OCI-LY3 (cell line): ENCODE data around the gene COL13A1.

ENCODE experiments used
- H2AFZ ChIP-seq: fragments of 200-600, 300-600 bp; shearing (Covaris generic); 2 replicates; pipeline ENCODE4 v1.6.0; 2014; ENCODE audit warnings: antibody characterized with exemption, low read depth, low read length
- H3K27ac ChIP-seq: fragments of 200-600, 300-600 bp; sonication (generic); 2 replicates; pipeline ENCODE4 v1.5.1; 2014; ENCODE audit warnings: mild to moderate bottlenecking, low read length, moderate library complexity, mixed read lengths
- H3K27me3 ChIP-seq: fragments of 200-600, 300-600 bp; sonication (generic); 2 replicates; pipeline ENCODE4 v1.6.1; 2014; ENCODE audit warnings: low read depth, low read length, mixed read lengths
- H3K36me3 ChIP-seq: fragments of 200-600, 300-600 bp; sonication (generic); replicated peaks from 2 replicates; pipeline ENCODE3; 2014; ENCODE audit warnings: low read depth, low read length, mixed read lengths
- H3K4me1 ChIP-seq: fragments of 300-600, 200-600 bp; sonication (generic); 2 replicates; pipeline ENCODE4 v1.6.1; 2014; ENCODE audit warnings: low read length, mixed read lengths
- H3K4me2 ChIP-seq: fragments of 200-600, 300-600 bp; sonication (generic); 2 replicates; pipeline ENCODE4 v1.6.1; 2014; ENCODE audit warnings: low read length, mixed read lengths
- H3K4me3 ChIP-seq: fragments of 300-600, 200-600 bp; sonication (generic); 2 replicates; pipeline ENCODE4 v1.5.1; 2014; ENCODE audit warnings: antibody characterized with exemption, mild to moderate bottlenecking, low read length, moderate library complexity
- H3K79me2 ChIP-seq: fragments of 300-600, 200-600 bp; shearing (Covaris generic); 2 replicates; pipeline ENCODE4 v1.6.1; 2014; ENCODE audit warnings: mild to moderate bottlenecking, low read length, mixed read lengths
- H3K9ac ChIP-seq: fragments of 300-600, 200-600 bp; shearing (Covaris generic); 2 replicates; pipeline ENCODE4 v1.6.0; 2014; ENCODE audit warnings: mild to moderate bottlenecking, low read length, moderate library complexity
- H3K9me3 ChIP-seq: fragments of 200-600, 300-600 bp; shearing (Covaris generic); 2 replicates; pipeline ENCODE4 v1.6.1; 2014; ENCODE audit warnings: low read length, mixed read lengths; ENCODE audit not compliant: insufficient read depth
- H4K20me1 ChIP-seq: fragments of 200-600, 300-600 bp; sonication (generic); 2 replicates; pipeline ENCODE4 v1.6.1; 2016; ENCODE audit warnings: low read length, mixed read lengths; ENCODE audit not compliant: insufficient read depth
- EZH2phosphoT487 ChIP-seq: fragments of 200-600 bp; shearing (Covaris generic); IDR thresholded peaks from 2 replicates; pipeline ENCODE4 v1.6.1; 2018; ENCODE audit warnings: antibody characterized with exemption, mixed run types, low read depth
- TF ChIP-seq, protein P1 (sequence below): fragments of 200-600, 300-600 bp; sonication (generic); IDR thresholded peaks from 2 replicates; pipeline ENCODE4 v1.5.1; 2014; ENCODE audit warnings: antibody characterized with exemption, low read length, low read depth

COL13A1 gene

DNA sequence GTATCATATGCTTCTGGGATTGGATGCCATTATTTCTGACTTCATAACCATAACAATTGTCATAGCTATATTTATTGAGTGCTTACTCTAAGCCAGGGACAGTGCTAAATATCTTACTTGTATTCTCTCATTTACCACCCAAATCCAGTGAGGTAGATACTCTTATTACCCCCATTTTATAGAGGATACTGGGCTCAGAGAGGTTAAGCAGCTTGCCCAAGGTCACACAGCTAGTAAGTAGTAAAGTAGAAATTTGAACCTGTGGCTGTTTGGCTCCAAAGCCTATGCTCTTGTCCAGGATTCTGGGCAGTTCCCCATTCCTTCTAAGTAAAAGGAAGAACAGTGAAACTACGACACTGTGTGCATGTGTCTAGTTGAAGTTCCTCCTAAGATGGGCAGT is 56.5 kb downstream of the COL13A1 start:
- H3K36me3 ChIP-seq: no peaks in the 10 kb centered on the region
- H3K4me3 ChIP-seq: no peak overlapping the region
- H2AFZ ChIP-seq: no peak overlapping the region
- no peak overlapping the region for H3K9ac ChIP-seq
- no peak overlapping the region for H3K27ac ChIP-seq
- no peaks in the 10 kb centered on the region for H3K4me1 ChIP-seq
- H3K4me2 ChIP-seq: no peak overlapping the region
- H3K79me2 ChIP-seq: no peaks in the 10 kb centered on the region
- TF ChIP-seq, protein P1, sequence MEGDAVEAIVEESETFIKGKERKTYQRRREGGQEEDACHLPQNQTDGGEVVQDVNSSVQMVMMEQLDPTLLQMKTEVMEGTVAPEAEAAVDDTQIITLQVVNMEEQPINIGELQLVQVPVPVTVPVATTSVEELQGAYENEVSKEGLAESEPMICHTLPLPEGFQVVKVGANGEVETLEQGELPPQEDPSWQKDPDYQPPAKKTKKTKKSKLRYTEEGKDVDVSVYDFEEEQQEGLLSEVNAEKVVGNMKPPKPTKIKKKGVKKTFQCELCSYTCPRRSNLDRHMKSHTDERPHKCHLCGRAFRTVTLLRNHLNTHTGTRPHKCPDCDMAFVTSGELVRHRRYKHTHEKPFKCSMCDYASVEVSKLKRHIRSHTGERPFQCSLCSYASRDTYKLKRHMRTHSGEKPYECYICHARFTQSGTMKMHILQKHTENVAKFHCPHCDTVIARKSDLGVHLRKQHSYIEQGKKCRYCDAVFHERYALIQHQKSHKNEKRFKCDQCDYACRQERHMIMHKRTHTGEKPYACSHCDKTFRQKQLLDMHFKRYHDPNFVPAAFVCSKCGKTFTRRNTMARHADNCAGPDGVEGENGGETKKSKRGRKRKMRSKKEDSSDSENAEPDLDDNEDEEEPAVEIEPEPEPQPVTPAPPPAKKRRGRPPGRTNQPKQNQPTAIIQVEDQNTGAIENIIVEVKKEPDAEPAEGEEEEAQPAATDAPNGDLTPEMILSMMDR: no peak
- TF ChIP-seq EZH2phosphoT487: no peak
- H4K20me1 ChIP-seq: no peaks in the 10 kb centered on the region
- H3K27me3 ChIP-seq: no peaks in the 10 kb centered on the region
- H3K9me3 ChIP-seq: no peaks in the 10 kb centered on the region

DNA sequence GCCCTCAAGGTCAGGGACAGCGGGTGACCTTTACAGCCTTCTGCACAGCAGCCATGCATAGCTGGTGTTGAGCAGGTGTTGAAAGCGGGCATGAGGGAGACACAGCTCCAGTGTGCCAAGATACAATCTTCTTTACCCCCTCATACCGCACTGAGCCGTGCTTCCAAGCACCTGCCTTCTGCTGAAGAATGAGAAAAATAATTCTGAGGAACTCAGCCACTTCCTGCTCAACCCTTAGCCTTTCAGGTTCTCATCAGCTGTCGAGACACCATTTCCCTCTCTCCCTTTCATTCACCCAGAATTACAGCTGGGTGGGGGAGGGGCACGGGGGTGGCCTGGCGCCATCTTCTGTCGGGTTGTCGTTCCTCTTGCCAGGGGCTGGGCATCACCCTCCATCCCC is 58.6 kb downstream of the COL13A1 start:
- H3K27ac ChIP-seq: no peak overlapping the region
- H3K4me2 ChIP-seq: no peak overlapping the region
- TF ChIP-seq, protein P1: no peak
- TF ChIP-seq EZH2phosphoT487: no peak
- H3K9me3 ChIP-seq: no peaks in the 10 kb centered on the region
- no peak overlapping the region for H3K4me3 ChIP-seq
- no peaks in the 10 kb centered on the region for H3K79me2 ChIP-seq
- H2AFZ ChIP-seq: no peak overlapping the region
- no peak overlapping the region for H3K9ac ChIP-seq
- no peaks in the 10 kb centered on the region for H4K20me1 ChIP-seq
- H3K4me1 ChIP-seq: no peaks in the 10 kb centered on the region
- no peaks in the 10 kb centered on the region for H3K36me3 ChIP-seq
- no peaks in the 10 kb centered on the region for H3K27me3 ChIP-seq

DNA sequence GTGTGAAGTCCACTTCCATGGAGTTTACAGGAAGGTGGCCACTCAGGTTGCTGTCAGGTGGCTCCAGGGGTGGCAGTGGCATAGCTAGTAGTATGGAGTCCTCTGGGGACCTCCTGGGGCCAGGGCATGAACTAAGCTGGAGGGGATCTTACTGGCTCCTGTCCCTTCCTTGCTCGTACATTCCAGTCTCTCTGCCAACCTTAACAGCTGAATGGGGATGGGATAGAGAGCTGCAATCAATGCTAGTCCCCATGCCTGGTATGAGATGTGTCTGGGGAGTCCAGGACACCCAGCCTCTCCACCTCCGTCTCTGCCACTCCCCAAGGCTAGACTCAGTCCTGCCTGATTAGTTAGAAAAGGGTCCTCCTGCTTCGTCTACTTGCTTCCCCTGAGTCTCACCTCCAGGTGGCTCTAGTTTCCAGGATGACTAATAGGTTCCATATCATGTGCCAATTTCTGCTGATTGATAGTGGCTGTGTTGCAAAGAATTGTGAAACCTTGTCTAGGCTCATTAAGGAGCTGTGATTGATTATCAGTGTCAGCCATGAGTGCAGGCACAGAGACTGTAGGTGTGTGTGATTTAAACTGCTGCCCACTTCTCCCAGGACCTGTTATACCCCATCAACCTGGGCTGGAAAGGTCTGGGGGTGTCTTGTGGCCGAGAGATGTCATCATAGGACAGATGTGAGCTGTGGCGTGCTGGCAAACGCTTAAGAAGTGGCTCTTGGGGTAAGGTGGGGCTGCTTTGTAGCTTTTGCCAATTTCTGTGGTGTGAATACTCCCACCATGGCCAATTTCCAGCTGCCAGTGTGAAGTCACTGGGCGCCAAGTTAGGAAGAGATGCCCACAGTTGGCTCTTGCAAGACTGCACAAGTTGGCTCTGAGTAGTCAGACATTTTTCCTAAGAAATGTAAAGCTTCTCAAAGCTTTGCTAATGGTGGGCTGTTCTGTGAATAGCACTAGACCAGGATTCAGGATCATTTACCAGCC is 59.8 kb downstream of the COL13A1 start:
- no peaks in the 10 kb centered on the region for H3K79me2 ChIP-seq
- TF ChIP-seq, protein P1: 0 out of 2 replicates have a peak, but pooled peaks have one; percentile 13
- TF ChIP-seq EZH2phosphoT487: no peak
- H3K27ac ChIP-seq: no peak overlapping the region
- H4K20me1 ChIP-seq: no peaks in the 10 kb centered on the region
- no peaks in the 10 kb centered on the region for H3K4me1 ChIP-seq
- H3K27me3 ChIP-seq: no peaks in the 10 kb centered on the region
- H3K36me3 ChIP-seq: no peaks in the 10 kb centered on the region
- H3K4me2 ChIP-seq: no peak overlapping the region
- no peak overlapping the region for H3K4me3 ChIP-seq
- H3K9me3 ChIP-seq: no peaks in the 10 kb centered on the region
- H3K9ac ChIP-seq: no peak overlapping the region
- H2AFZ ChIP-seq: no peak overlapping the region

DNA sequence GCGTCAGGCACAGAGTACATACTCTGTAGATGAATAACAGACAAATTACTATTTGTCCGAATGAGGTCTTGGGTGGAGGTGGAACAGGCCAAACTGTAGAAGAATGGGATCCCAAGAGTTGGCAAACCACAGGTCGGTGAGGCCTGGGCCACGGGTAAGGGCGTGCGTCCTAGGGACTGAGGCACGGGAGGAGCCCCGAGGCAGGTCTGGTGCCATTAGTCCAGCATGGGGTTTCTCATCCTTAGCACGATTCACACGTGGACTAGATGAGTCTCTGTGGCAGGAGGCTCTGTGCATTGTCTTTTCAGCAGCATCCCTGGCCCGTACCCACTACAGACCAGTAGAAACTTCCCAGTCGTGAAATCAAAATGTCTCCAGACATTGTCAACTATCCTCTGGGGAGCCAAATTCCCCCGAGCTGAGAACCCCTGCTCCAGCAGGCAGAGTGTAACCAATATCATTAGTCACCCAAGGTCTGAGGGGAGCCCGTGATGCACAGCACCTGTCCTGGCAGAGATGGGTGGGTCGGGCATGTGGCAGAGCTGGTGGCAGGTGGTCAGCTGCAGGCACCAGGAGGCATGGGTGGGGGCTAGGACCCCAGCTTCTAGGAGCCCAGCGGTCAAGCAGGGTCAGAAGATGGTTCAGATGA is 61.3 kb downstream of the COL13A1 start:
- Histone ChIP-seq H3K4me3 (no peak overlapping the region), H3K36me3 (no peaks in the 10 kb centered on the region), H3K79me2 (no peaks in the 10 kb centered on the region), H4K20me1 (no peaks in the 10 kb centered on the region), H3K27me3 (no peaks in the 10 kb centered on the region), H3K4me2 (no peak overlapping the region), H3K27ac (no peak overlapping the region), H3K4me1 (no peaks in the 10 kb centered on the region), H3K9me3 (no peaks in the 10 kb centered on the region), H3K9ac (no peak overlapping the region), H2AFZ (no peak overlapping the region)
- TF ChIP-seq, protein P1: no peak
- no peak for TF ChIP-seq EZH2phosphoT487
